GM15510 (cell line): Measurements from ENCODE around the gene MXD4.

Experiments
- POLR2A ChIP-seq: IDR thresholded peaks from 3 replicates; pipeline ENCODE4 v1.6.1; 2011; ENCODE audit warnings: borderline replicate concordance; ENCODE audit not compliant: insufficient read length; ENCODE audit errors: extremely low read depth

Gene MXD4

GRCh38 chr4:2256781-2257191 lies 5.1 kb downstream of the MXD4 start:
- TF ChIP-seq POLR2A, result no peak

DNA sequence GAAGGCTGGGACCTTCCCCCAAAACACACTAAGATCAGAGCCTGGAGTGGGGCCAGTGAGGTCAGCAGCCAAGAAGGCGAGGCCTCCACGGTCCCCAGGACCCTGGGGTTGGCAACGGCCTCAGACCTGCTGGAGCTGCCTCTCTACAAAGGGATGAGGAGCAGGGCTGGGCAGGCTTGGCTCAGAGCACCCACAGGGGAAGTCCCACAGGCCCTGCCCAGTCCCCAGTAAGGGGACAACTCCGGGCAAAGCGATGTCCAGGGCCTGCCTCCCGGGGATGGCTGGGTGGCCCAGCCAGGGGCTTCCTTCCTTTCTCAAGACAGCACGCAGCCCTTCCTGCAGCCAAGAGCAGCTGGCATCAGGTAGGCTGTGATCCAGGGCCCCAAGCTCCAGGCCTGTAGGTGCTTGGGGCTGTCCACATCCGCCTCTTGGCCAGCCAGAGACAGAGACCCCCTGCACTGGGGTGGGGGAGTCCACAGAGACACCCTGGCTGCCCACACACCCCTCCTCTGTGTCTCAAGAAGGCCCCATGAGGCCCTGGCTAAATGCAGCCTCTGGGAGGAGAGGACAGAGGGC lies 5.7 kb downstream of the MXD4 start:
- no peak for TF ChIP-seq POLR2A

DNA sequence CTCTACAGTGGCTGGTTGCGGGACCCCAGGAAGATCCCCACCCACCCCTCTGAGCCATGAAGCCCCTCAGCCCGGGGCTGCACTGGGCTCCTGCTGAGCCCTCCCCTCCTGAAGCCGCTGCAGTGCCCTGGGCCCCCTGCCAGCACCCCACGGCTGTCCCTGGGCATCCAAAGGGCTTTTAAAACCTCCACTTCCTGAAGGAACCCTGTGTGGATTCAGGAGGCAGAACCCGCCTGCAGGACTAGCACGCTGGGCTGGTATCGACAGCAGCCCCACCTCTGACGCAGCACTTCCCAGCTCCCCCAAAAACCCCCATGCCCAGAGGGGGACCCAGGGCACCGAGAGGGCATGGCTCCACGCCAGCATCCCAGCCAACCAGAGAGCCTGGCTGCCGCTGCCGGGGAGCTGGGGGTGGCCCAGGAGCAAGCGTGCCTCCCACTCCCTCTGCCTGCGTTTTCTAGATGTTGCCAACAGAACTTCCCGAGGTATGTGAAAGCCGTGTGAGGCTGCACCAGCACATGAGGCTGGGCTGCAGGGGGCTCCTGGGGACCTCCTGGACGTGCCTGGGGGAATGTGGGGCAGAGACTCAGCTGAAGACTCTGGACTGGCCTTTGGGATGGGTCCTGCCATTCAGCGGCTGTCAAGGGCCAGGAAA lies 6.3 kb downstream of the MXD4 start:
- no peak for TF ChIP-seq POLR2A

- no peak for TF ChIP-seq POLR2A
Observed at GRCh38 chr4:2254665-2255500, 7.0 kb downstream of the MXD4 start.

DNA sequence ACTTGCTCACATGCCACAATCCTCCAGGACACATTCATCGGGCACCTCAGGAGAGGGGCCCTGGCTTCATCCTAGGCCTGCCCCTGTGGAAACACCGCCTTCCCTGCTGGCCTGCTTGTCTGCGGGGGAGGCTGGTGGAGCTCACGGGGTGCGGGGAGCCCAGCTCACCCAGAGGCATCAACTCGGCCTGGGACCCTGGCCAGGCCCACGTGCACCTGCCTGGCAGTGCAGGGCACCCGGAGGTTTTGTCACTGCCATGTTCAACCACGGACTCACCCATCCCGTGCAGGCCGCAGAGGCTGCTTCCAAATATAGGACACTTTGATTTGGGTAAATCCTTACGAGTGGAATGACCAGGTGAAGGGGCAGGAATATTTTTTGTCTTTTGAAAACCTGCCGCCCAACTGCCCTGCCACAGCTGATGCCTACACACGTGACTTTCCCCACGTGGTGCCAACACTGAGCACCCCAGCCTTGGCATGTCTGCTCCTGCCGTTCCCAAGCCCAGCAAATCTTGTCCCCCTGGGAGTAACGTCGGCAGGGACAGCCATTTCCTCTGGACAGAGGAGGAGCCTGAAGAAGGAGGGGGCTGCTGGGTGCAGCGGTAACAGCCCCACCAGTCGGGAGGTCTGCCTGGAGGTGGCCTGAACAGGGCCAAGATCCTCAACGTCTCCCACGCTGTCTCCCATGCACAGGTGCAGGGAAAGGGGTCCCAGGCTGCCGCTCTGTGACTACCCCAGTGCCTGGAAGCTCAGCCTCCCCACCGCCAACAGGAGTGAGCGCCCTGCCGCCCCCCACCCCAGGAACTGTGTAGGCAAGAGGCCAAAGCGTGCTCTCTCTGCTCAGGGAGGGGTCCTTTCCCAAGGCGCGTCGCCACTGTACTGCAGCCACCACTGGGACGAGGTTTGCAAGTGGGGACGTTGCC lies 8.5 kb downstream of the MXD4 start:
- TF ChIP-seq POLR2A, result no peak

DNA sequence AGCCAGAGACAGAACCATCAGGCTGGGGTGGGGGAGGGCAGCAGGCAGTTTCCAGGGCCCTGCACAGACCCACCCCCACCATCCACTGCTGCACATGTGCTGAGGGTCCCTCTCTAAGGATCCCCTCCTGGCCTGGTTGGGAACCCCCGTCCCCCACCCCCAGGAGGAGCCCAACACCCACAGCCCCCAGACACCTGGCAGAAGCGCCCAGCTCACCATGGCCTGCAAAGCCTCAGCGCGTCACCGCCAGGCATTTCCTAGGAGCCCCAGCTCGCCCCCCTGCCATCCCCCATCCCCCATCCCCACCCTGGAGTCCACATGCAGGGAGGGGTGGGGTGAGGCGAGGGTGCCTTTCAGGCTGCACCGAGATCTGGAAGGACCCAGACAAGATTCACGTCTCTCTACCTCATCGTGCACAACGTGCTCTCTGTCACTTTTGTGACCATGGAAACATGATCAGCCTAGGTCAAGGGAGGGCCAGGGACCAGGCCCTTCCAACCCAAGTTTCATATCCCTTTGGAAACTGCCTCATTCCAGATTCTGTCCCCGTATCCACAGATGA lies 9.3 kb downstream of the MXD4 start:
- TF ChIP-seq POLR2A, result no peak

DNA sequence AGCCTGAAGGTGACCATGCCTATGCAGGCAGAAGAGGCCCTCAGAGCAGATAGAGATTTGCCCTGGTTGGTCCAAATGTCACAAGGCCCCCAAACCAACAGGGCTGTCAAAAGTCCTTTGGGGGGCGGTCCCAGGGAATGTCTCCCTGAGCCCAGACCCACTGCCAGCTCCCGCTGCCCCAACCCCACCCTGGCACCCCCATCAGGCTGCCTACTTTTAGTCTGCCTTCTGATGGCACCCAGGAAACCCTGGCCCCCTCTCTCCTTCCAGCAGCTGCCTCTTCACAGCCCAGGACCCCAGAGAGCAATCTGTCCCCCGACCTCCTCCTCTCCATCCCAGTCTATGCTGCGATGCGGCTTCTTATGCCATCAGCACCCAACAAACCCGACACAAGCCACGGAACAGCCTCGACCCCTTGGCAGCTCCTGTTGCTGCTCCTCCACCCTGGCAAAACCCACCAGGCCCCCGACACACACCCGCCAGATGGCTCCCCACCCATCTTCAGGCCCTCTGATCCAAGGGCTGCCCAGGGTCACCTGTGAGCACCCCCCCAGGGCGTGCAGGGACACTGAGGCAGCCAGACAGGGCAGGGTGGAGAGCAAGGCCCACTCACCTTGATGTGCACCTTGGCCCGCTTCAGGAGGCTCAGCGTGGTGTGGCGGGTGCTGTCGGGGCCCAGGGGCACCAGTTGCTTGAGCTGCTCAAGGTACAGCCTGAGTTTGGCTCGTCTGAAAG lies 9.9 kb downstream of the MXD4 start:
- no peak for TF ChIP-seq POLR2A

DNA sequence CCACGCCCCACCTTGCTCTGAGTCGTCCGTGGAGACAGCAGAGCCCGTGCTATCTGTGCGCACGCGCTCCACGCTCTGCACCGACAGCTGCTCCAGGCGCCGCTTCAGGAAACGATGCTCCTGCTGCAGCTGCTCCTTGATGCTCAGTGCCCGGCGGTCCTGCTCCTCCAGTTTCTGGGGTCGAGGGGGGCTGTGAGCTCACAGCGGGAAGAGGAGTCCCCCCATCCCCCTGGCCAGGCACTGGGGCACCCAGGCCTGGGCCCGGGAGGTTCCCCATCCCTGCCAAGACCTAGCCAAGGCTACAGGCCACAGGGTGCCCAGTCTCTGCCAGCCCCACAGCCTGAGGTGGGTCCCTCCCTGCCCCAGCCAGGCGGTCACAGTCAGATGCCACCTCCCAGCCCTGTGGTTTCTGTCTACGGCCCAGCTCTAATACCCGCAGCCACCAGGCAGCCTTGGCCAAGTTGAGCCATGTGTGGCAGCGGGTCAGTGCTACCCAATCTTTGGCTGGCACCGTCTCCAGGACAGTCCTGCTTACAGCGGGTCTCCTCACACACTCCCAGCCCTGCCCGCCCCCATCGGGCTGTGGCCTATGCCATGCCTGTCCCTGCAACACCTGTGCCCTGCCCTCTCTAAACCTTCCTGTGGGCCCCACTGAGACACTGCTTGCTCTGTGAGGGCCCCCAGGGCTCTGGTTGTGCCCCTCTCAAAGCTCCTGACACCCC lies 10.7 kb downstream of the MXD4 start:
- no peak for TF ChIP-seq POLR2A

DNA sequence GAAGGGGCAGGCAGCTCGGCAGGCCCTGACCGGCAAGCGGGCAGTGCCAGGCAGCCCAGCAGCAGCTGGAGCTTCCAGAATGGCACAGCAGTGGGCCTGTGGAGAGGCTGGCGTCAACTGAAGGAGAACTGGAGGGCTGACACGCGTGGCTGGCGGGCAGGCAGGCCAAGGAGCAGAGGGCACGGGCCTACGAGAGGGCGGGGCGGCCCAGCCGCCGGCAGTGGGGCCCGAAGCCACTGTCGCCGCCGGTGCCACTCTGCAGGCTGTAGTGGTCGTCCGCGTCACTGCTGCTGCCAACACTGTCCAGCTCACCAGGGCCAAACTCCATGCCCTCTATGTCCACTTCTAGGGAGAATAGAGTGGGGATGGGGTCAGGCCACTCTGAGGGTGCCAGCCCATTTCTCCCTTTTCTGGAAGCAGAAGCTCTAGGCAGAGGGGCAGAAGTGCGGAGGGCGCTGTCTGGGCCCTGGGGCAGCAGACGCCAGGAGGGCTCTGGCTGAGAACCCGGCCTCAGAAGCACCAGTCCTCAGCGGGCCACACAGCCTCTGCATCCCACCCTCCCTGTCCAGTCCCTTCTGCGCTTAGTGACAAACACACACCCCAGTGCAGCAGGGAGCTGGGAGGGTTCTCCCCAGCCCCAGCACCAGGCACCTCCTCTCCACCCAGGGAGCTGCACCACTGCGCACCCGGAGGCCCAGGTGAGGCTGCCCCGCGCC lies 11.4 kb downstream of the MXD4 start:
- TF ChIP-seq POLR2A, result no peak

DNA sequence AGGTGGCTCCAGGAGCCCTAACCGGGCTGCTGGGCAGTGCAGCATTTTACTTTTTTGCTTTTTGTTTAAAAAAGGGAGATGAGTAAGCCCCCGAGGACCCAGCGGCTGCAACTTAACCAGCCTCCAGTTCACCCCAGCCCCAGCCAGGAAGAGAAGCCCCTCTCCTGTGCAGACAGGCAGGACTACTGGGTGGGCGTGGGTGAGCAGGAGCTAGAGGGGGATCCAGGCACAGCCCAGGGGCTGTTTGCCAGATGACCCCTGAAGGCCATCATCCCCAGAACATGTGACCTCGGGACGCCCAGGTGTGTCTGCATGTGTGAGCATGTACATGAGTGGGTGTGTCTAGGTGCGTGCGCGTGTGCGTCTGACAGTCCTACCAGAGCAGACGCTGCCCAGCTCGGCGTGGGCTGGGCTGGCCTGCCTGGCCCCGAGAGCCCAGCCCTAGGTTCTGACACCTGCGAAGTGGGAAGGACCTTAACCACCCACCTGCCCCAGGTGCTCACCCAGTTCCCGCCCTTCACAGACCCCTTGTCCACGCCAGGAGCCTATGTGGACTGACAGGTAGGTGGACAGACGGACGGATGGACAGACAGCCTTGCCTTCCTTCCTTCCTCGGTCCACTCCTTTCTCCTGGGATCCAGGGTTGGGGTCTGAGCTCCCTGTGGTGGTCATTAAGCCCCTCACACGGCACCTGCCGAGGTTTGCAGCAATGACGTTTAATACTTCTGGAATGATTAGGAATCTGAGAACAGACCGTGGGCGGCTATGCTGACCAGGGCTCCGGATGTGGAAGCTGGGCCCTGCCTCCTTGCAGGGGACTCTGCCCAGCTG lies 12.2 kb downstream of the MXD4 start:
- TF ChIP-seq POLR2A, result no peak

GRCh38 chr4:2248821-2249261 lies 13.1 kb downstream of the MXD4 start:
- TF ChIP-seq POLR2A, result no peak

DNA sequence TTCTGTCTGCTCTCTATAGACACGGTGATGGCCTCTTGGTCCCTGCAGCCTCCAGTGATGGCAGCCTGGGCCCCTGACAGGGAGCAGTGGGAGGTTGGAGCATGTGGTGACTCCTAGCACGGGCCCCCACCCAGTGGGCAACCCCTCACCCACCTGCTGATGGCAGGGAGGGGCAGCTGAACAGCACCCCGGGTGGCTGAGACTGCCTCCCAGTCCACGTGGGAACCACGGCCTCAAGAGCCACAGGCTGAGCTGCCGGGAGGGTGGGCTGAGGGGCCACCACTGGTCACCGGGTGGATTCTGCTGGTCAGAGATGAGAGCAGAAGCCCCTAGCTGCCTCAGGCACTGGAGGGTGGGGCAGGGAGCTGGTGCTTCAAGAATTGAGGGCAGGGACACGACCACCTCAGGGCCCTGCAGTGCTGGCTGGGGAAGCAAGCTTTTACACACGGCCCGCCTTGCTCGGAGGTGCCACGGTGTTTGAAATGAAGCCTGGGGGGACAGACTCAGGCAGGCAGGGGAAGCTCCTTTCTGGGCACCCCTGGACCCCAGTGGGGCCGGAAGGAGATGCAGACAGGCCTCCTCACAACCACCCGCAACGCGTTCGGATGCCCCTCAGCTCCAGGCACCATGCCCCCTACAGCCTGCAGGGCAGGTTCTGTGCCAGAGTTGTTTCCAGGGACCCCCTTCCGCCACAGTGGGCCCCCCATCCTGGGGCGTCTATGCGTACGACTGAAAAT lies 13.7 kb downstream of the MXD4 start:
- TF ChIP-seq POLR2A, result no peak
